Left lung (tissue), 10 donors: Measurements from ENCODE around the gene TET3. TPM values are rescaled to one million over a fixed set of nuclear protein-coding genes. Genes with fewer than 3 reads are reported as not detected.

Experiments
- ATAC-seq: fragments of 200-7000 bp; cut with Tn5 transposase; one replicate; pipeline ENCODE4 v1.9.1; 2020; ENCODE audit warnings: moderate library complexity
- DNase-seq, 4 donors: peaks; one replicate each; pipeline ENCODE4 v3.0.0-alpha.2; 2013 to 2020
- H3K27ac ChIP-seq, 2 donors: fragments of 200-600 bp; sonication (generic) in 1 of 2; one replicate each; pipeline versions ENCODE4 v1.5.0 to v1.8.0; 2020 to 2021
- H3K27me3 ChIP-seq, 2 donors: fragments of 200-600 bp; sonication (generic) in 1 of 2; one replicate each; pipeline versions ENCODE4 v1.5.0 to v1.8.0; 2020 to 2021
- H3K36me3 ChIP-seq, 2 donors: fragments of 200-600 bp; sonication (generic) in 1 of 2; one replicate each; pipeline versions ENCODE4 v1.5.0 to v1.8.0; 2020 to 2021
- H3K4me1 ChIP-seq, 2 donors: fragments of 200-600 bp; one replicate each; pipeline ENCODE4 v1.8.0; 2021
- H3K4me3 ChIP-seq, 2 donors: fragments of 200-600 bp; sonication (generic) in 1 of 2; one replicate each; pipeline versions ENCODE4 v1.5.0 to v1.8.0; 2020 to 2021; ENCODE audit warnings: mild to moderate bottlenecking in 1 of 2
- H3K9me3 ChIP-seq, 2 donors: fragments of 200-600 bp; sonication (generic) in 1 of 2; one replicate each; pipeline versions ENCODE4 v1.5.0 to v1.8.0; 2020 to 2021
- intact Hi-C, 2 donors: fragments of 100-400 bp; cut with DNase I; formaldehyde crosslinking; loops; one replicate each; pipeline versions ENCODE4 v1.11.2 to v1.14.2; 2022
- polyA plus RNA-seq, 6 donors: library from polyadenylated mRNA; unstranded; fragments of 120-200 nt; gene quantifications; one replicate each; pipeline ENCODE4 v1.2.1, GENCODE V29; 2013; ENCODE audit not compliant: insufficient read length in 6 of 6
- total RNA-seq, 2 donors: library from RNA; stranded (reverse); fragmentation: NEBNext Ultra II Directional; extraction: Animal tissue kit (Norgen Biotek cat#: 25700); gene quantifications; one replicate each; pipeline ENCODE4 v1.2.1, GENCODE V29; 2021
- TF ChIP-seq, protein P1 (sequence below), 2 donors: fragments of 200-600 bp; sonication (generic) in 1 of 2; IDR thresholded peaks; one replicate each; pipeline versions ENCODE4 v1.5.0 to v1.8.0; 2021; ENCODE audit warnings: antibody characterized with exemption in 2 of 2
- donor health status: DM: no; HTN: yes; CAD: no.
- donor health status: DM: no; HTN: no; CAD: no.

The TET3 gene
- total and polyA plus RNA-seq, 8 donors: 16.6 to 32.1 (median 19.7) TPM

DNA sequence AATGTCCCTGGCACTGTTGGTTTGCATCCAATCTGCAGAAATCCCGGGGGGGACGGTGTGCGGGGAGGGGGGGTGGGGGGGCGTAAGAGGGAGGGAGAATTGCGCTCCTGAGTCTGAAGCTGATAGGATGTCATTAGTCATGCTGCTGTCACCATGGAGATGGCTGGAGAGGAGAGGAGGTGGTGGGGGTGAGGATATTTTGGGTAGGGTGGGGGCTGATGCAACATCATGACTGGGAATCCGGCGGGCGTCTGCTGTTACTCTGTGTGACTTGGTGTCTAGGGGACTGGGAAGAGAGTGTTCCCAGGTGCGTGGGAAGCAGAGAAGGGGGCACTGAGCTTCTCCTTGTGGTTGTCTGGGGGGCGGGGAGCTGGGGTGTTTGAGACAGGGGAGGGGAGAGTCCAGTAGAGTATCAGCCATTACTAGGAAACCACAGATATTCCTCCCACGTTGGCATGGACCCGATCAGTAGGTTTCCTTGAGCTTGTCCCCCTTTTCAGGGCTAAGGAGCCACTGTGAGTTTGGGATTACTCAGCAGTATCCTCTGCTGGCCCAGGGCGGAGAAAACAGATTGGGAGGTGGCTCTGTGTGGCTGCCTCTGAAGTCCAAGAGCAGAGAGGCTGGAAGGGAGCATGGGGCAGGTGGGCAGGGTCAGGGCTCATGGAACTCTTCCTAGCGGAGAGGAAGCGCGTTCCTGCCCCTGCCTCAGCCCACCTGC is 18.9 kb downstream of the TET3 start:
- Histone ChIP-seq H3K4me1 (peaks cover 20 to 73% of the 10 kb centered on the region in 2 donors), H3K4me3 (no peak overlapping the region), H3K9me3 (no peaks in the 10 kb centered on the region), H3K36me3 (peaks cover 0 to 22% of the 10 kb centered on the region in 2 donors), H3K27ac (no peak overlapping the region), H3K27me3 (no peaks in the 10 kb centered on the region)
- TF ChIP-seq, protein P1, sequence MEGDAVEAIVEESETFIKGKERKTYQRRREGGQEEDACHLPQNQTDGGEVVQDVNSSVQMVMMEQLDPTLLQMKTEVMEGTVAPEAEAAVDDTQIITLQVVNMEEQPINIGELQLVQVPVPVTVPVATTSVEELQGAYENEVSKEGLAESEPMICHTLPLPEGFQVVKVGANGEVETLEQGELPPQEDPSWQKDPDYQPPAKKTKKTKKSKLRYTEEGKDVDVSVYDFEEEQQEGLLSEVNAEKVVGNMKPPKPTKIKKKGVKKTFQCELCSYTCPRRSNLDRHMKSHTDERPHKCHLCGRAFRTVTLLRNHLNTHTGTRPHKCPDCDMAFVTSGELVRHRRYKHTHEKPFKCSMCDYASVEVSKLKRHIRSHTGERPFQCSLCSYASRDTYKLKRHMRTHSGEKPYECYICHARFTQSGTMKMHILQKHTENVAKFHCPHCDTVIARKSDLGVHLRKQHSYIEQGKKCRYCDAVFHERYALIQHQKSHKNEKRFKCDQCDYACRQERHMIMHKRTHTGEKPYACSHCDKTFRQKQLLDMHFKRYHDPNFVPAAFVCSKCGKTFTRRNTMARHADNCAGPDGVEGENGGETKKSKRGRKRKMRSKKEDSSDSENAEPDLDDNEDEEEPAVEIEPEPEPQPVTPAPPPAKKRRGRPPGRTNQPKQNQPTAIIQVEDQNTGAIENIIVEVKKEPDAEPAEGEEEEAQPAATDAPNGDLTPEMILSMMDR (IDR thresholded peaks at IDR 0.05): no peak
- intact Hi-C loops: no loop called here
- ATAC-seq (no peak), DNase-seq (no peak)

DNA sequence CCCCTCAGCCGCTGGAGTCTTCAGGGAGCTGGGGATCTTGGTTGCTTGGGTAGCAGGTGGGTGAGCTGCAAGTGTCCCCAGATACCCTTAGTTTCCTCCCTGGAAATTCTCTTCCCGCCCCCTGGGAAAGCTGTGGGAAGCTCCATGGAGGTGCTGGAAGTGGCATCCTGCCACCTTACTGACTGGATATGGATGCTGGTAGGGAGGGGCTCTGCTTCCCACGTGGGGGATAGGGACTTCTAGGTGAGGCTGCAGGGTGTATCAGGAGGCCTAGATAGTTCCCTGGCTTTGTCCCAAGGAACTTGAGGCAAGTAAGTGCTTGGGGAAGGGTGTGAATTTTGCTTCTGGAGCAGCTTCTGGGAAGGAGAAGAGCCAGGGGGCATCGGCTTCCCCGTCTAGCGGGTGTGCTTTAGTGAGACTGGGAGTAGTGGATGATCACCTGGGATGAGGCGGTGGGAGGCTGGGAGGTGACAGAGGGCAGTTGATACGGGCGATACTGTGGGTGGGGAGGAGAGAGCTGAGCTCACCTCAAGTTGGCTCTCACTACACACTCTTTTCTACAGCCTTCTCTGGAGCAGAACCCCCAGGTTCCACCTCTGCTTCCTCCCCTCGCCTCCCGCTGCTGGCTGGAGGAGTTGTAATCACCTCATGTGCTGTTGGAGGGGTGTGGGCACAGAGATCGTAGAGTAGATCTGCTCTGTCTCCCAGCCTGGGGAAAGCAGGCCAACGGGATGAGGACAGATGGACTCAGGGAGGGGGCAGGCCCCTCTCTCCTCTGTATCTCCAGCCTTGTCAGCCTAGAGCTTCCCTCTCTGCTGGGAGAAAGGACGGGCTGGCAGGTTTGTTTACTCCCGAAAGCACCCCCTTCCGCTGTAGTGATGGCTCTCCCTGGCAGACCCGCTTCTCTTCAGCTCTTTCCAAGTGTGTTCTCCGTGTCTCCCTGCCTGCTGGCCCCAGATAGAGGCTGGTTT is 19.8 kb downstream of the TET3 start:
- Histone ChIP-seq H3K27ac (no peak overlapping the region), H3K36me3 (peaks cover 0 to 24% of the 10 kb centered on the region in 2 donors), H3K9me3 (no peaks in the 10 kb centered on the region), H3K4me3 (no peak overlapping the region), H3K4me1 (peaks cover 20 to 73% of the 10 kb centered on the region in 2 donors), H3K27me3 (no peaks in the 10 kb centered on the region)
- no peak for DNase-seq
- TF ChIP-seq, protein P1 (IDR thresholded peaks at IDR 0.05): no peak
- no peak for ATAC-seq
- intact Hi-C loops: no loop called here

GRCh38 chr2:74005786-74006185 is 21.1 kb downstream of the TET3 start:
- intact Hi-C loops: no loop called here
- ATAC-seq (no peak), DNase-seq (no peak)
- Histone ChIP-seq H3K9me3 (no peaks in the 10 kb centered on the region), H3K27ac (no peak overlapping the region), H3K4me3 (no peak overlapping the region), H3K36me3 (peaks cover 0 to 24% of the 10 kb centered on the region in 2 donors), H3K4me1 (peaks cover 17 to 64% of the 10 kb centered on the region in 2 donors), H3K27me3 (no peaks in the 10 kb centered on the region)
- TF ChIP-seq, protein P1 (IDR thresholded peaks at IDR 0.05): no peak

- TF ChIP-seq, protein P1 (IDR thresholded peaks at IDR 0.05): no peak
- ATAC-seq: no peak
- intact Hi-C loops: no loop called here
- Histone ChIP-seq H3K27me3 (no peaks in the 10 kb centered on the region), H3K36me3 (peaks cover 0 to 24% of the 10 kb centered on the region in 2 donors), H3K27ac (no peak overlapping the region), H3K9me3 (no peaks in the 10 kb centered on the region), H3K4me3 (no peak overlapping the region), H3K4me1 (peaks cover 17 to 57% of the 10 kb centered on the region in 2 donors)
- DNase-seq: peak in 2 of 4 donors; percentile 78 to 93
These were observed 21.7 kb downstream of the TET3 start for GRCh38 chr2:74006459-74006858.

GRCh38 chr2:74007121-74007520 is 22.4 kb downstream of the TET3 start:
- peaks cover 14 to 51% of the 10 kb centered on the region in 2 donors for H3K4me1 ChIP-seq
- no peak for ATAC-seq
- intact Hi-C loops: no loop called here

More at GRCh38 chr2:74007121-74007520, 22.4 kb downstream of the TET3 start:
- TF ChIP-seq, protein P1 (IDR thresholded peaks at IDR 0.05): no peak
- no peak overlapping the region for H3K27ac ChIP-seq
- H3K27me3 ChIP-seq: no peaks in the 10 kb centered on the region
- H3K4me3 ChIP-seq: no peak overlapping the region
- peaks cover 0 to 24% of the 10 kb centered on the region in 2 donors for H3K36me3 ChIP-seq
- H3K9me3 ChIP-seq: no peaks in the 10 kb centered on the region
- DNase-seq: no peak
